Measurements from ENCODE around the gene ZNF354C. TPM values are rescaled to one million over a fixed set of nuclear protein-coding genes. Genes with fewer than 3 reads are reported as not detected.

ZNF354C gene
- total and polyA plus RNA-seq, 9 of the 15 experiments (the other 6 are each of a cell fraction or from before 2014, with no cell fraction given): 0.01 to 0.08 (median 0.03) TPM; not detected in 1

GRCh38 chr5:179113945-179114641, 53.9 kb downstream of the ZNF354C start:
- Histone ChIP-seq H3K4me1 (replicated peaks in 1 of 2; ENCODE audit: control insufficient read depth in 2 of 2, insufficient read depth in 2 of 2, low read length in 2 of 2) (no peaks in the 10 kb centered on the region), H3K79me2 (ENCODE audit: control insufficient read depth, insufficient read depth, low read length) (no peaks in the 10 kb centered on the region), H3K9me3 (replicated peaks; ENCODE audit: control insufficient read depth, insufficient read depth, low read depth, low read length) (no peaks in the 10 kb centered on the region), H3K9me1 (ENCODE audit: control insufficient read depth, insufficient read depth, low read length) (no peaks in the 10 kb centered on the region), H3K36me3 (ENCODE audit: control insufficient read depth, insufficient read depth, low read length) (no peaks in the 10 kb centered on the region), H3K4me2 (ENCODE audit: insufficient read depth, low read length) (no peak overlapping the region), H3K27ac (ENCODE audit: extremely low read depth, low read depth, low read length) (no peak overlapping the region), H3K27me3 (ENCODE audit: control insufficient read depth in 2 of 2, insufficient read depth in 2 of 2, low read length in 2 of 2) (peaks cover 0 to 21% of the 10 kb centered on the region in 2 experiments; a peak in 2 of 5 replicates), H3K4me3 (no peak overlapping the region), H3K9ac (ENCODE audit: insufficient read depth in 1 of 2, low read depth in 2 of 2, low read length in 2 of 2) (no peak overlapping the region), H4K20me1 (replicated peaks; ENCODE audit: control insufficient read depth, insufficient read depth, low read length) (no peaks in the 10 kb centered on the region), H2AFZ (ENCODE audit: low read depth, low read length) (no peak overlapping the region)
- in situ Hi-C loops (cut with MboI): no loop called here
- intact Hi-C loops (cut with micrococcal nuclease): no loop called here
- CTCF ChIA-PET (ENCODE audit: low intra/inter-chr PET ratio): no interaction called here
- TF ChIP-seq CBX3 (IDR thresholded peaks at IDR 0.05; ENCODE audit: borderline replicate concordance in 1 of 2, low read length in 2 of 2): no peak
- TF ChIP-seq MAFK (IDR thresholded peaks at IDR 0.05; ENCODE audit: low read length): no peak
- FAIRE-seq (no peak), ATAC-seq (no peak), DNase-seq (ENCODE audit: extremely low read depth in 1 of 4, low spot score in 3 of 4) (no peak)
- POLR2A ChIA-PET: interaction anchor here (0.6 kb wide), 1 partner anchor 8 kb away, joined by 3 read pairs; no protein-coding TSS in a partner anchor
- BruUV-seq (replicated peaks): no TSS peak
- under 1% methylated on average over 12 of the region's 12 CpGs for WGBS (ENCODE audit: insufficient coverage, low coverage, missing lambda C conversion rate)

GRCh38 chr5:179114756-179115155, 54.6 kb downstream of the ZNF354C start:
- intact Hi-C loops (cut with micrococcal nuclease) (no loop called here), in situ Hi-C loops (cut with MboI) (no loop called here)
- Histone ChIP-seq H3K27me3 (ENCODE audit: control insufficient read depth in 2 of 2, insufficient read depth in 2 of 2, low read length in 2 of 2) (peaks cover 0 to 21% of the 10 kb centered on the region in 2 experiments; a peak in 2 of 5 replicates), H3K36me3 (ENCODE audit: control insufficient read depth, insufficient read depth, low read length) (no peaks in the 10 kb centered on the region), H3K9me1 (ENCODE audit: control insufficient read depth, insufficient read depth, low read length) (no peaks in the 10 kb centered on the region), H3K4me2 (ENCODE audit: insufficient read depth, low read length) (no peak overlapping the region), H3K9ac (ENCODE audit: insufficient read depth in 1 of 2, low read depth in 2 of 2, low read length in 2 of 2) (no peak overlapping the region), H3K79me2 (ENCODE audit: control insufficient read depth, insufficient read depth, low read length) (no peaks in the 10 kb centered on the region), H2AFZ (ENCODE audit: low read depth, low read length) (no peak overlapping the region), H3K4me3 (no peak overlapping the region), H3K27ac (ENCODE audit: extremely low read depth, low read depth, low read length) (no peak overlapping the region), H3K4me1 (replicated peaks in 1 of 2; ENCODE audit: control insufficient read depth in 2 of 2, insufficient read depth in 2 of 2, low read length in 2 of 2) (no peaks in the 10 kb centered on the region), H3K9me3 (replicated peaks; ENCODE audit: control insufficient read depth, insufficient read depth, low read depth, low read length) (no peaks in the 10 kb centered on the region), H4K20me1 (replicated peaks; ENCODE audit: control insufficient read depth, insufficient read depth, low read length) (no peaks in the 10 kb centered on the region)
- no peak for TF ChIP-seq ZNF583 (CRISPR knock-in tag; IDR thresholded peaks at IDR 0.05)
- TF ChIP-seq ZNF282 (CRISPR knock-in tag; IDR thresholded peaks at IDR 0.05): no peak
- DNase-seq (ENCODE audit: extremely low read depth in 1 of 4, low spot score in 3 of 4) (no peak), ATAC-seq (no peak), FAIRE-seq (no peak)
- 6% methylated on average over 6 of the region's 7 CpGs for WGBS (ENCODE audit: insufficient coverage, low coverage, missing lambda C conversion rate)
- CTCF ChIA-PET (ENCODE audit: low intra/inter-chr PET ratio): no interaction called here
- BruUV-seq (replicated peaks): no TSS peak
- POLR2A ChIA-PET: no interaction called here
